ENCODE measurements around the gene RNU6-1. TPM values are rescaled to one million over a fixed set of nuclear protein-coding genes. Genes with fewer than 3 reads are reported as not detected.

The RNU6-1 gene
- total RNA-seq, 4 donors from 2014 or later = not detected

- peaks cover 0 to 71% of the 10 kb centered on the region in 2 donors for H3K36me3 ChIP-seq
- TF ChIP-seq, protein P1, sequence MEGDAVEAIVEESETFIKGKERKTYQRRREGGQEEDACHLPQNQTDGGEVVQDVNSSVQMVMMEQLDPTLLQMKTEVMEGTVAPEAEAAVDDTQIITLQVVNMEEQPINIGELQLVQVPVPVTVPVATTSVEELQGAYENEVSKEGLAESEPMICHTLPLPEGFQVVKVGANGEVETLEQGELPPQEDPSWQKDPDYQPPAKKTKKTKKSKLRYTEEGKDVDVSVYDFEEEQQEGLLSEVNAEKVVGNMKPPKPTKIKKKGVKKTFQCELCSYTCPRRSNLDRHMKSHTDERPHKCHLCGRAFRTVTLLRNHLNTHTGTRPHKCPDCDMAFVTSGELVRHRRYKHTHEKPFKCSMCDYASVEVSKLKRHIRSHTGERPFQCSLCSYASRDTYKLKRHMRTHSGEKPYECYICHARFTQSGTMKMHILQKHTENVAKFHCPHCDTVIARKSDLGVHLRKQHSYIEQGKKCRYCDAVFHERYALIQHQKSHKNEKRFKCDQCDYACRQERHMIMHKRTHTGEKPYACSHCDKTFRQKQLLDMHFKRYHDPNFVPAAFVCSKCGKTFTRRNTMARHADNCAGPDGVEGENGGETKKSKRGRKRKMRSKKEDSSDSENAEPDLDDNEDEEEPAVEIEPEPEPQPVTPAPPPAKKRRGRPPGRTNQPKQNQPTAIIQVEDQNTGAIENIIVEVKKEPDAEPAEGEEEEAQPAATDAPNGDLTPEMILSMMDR (IDR thresholded peaks at IDR 0.05) = no peak
- no peak for TF ChIP-seq POLR2AphosphoS5 (IDR thresholded peaks at IDR 0.05)
- TF ChIP-seq POLR2A (IDR thresholded peaks at IDR 0.05) = no peak
- no peak for TF ChIP-seq EP300 (IDR thresholded peaks at IDR 0.05)
- H3K4me1 ChIP-seq = no peaks in the 10 kb centered on the region
- H3K27me3 ChIP-seq = peaks cover 8% of the 10 kb centered on the region
- no CpG with 5 or more reads among the region's 5 CpGs for WGBS, 2 donors (ENCODE audit: low coverage in 1 of 2)
- no peak overlapping the region for H3K27ac ChIP-seq
- H3K9me3 ChIP-seq = no peaks in the 10 kb centered on the region
- ATAC-seq = no peak
- no peak overlapping the region for H3K4me3 ChIP-seq
These were observed 32.7 kb downstream of the RNU6-1 start for GRCh38 chr15:67807141-67807540.

DNA sequence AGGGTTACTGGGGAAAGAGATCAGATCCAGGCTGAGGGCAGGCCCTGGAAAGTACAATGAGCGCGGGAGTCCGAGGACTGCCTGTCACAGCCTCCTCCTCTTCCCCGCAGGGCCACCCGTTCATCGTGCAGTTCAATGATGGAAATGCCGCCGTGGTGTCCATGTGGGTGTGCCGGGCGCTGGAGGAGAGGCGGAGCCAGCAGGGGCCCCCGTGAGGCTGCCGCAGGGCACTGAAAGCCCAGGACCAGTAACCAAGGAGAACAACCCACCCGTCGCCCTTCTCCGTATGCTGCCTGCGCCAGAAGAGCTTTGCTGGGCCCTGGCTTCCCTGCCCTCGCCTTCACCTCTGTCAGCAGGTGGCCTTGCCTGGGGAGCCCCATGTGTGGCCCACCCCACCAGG lies 33.3 kb downstream of the RNU6-1 start:
- no peak for TF ChIP-seq EP300 (IDR thresholded peaks at IDR 0.05)
- TF ChIP-seq, protein P1 (IDR thresholded peaks at IDR 0.05) = no peak
- TF ChIP-seq POLR2A (IDR thresholded peaks at IDR 0.05) = no peak
- TF ChIP-seq POLR2AphosphoS5 (IDR thresholded peaks at IDR 0.05) = no peak
- Histone ChIP-seq H3K27ac (no peak overlapping the region), H3K4me3 (no peak overlapping the region), H3K4me1 (no peaks in the 10 kb centered on the region), H3K27me3 (peaks cover 8% of the 10 kb centered on the region), H3K36me3 (peaks cover 0 to 77% of the 10 kb centered on the region in 2 donors), H3K9me3 (no peaks in the 10 kb centered on the region)
- no peak for ATAC-seq
- WGBS, 2 donors (ENCODE audit: low coverage in 1 of 2) = 97 to 100% methylated on average over 1 to 5 of the region's 18 CpGs

DNA sequence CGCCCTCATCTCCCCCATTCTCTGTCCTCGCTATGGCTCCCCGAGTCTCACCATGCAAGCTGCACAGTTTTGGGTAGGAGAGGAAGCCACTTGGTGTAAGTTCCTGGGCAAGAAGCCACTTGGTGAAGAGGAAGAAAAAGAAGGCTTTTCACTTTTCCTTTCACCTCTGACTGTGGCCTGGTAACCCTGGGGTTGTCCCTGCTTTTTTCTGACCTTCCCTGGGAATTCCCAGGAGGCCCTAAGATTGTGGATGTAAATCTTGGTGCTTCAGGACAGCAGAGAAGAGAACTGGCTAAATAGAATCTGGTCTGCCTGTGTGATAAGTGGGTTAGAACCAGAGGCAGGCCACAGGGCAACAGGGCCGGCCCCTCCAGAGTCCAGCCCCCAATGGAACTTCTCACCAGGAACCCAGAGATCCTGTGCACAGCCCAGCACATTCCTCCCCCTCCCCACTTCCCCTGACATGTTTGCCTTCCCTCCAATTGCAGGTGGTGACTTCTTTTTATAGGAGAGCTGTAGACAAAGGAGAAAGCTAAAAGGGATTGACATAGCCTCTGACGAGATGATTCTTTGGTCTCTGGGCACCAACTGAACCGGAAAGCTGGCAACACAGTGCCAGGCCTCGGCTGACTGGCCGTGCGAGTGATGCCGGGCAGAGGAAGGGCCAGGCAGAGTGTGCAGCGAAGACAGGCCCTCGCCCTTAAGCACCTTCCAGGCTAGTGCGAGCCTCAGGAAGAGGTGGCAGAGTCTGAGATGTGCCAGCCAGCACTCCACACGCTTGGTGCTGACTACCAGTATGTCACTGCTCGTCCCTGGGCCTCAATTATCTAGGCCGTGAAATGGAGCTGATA lies 34.0 kb downstream of the RNU6-1 start:
- no peaks in the 10 kb centered on the region for H3K4me1 ChIP-seq
- ATAC-seq = no peak
- WGBS, 2 donors (ENCODE audit: low coverage in 1 of 2) = 87 to 91% methylated on average over 3 to 12 of the region's 16 CpGs
- H3K27ac ChIP-seq = no peak overlapping the region
- peaks cover 2% of the 10 kb centered on the region for H3K27me3 ChIP-seq
- H3K4me3 ChIP-seq = no peak overlapping the region
- TF ChIP-seq POLR2AphosphoS5 (IDR thresholded peaks at IDR 0.05) = no peak
- no peak for TF ChIP-seq EP300 (IDR thresholded peaks at IDR 0.05)
- TF ChIP-seq POLR2A (IDR thresholded peaks at IDR 0.05) = no peak
- TF ChIP-seq, protein P1 (IDR thresholded peaks at IDR 0.05) = no peak
- no peaks in the 10 kb centered on the region for H3K9me3 ChIP-seq
- H3K36me3 ChIP-seq = peaks cover 0 to 81% of the 10 kb centered on the region in 2 donors

GRCh38 chr15:67805008-67805665 lies 34.7 kb downstream of the RNU6-1 start:
- Histone ChIP-seq H3K4me3 (no peak overlapping the region), H3K36me3 (peaks cover 0 to 83% of the 10 kb centered on the region in 2 donors), H3K27ac (no peak overlapping the region), H3K9me3 (no peaks in the 10 kb centered on the region), H3K27me3 (no peaks in the 10 kb centered on the region), H3K4me1 (no peaks in the 10 kb centered on the region)
- no peak for ATAC-seq
- TF ChIP-seq, protein P1 (IDR thresholded peaks at IDR 0.05) = no peak
- no peak for TF ChIP-seq EP300 (IDR thresholded peaks at IDR 0.05)
- no peak for TF ChIP-seq POLR2AphosphoS5 (IDR thresholded peaks at IDR 0.05)
- no peak for TF ChIP-seq POLR2A (IDR thresholded peaks at IDR 0.05)
- 100% methylated on average over 2 of the region's 17 CpGs; no CpG with 5 or more reads in 1 of the 2 donors for WGBS, 2 donors (ENCODE audit: low coverage in 1 of 2)

Measured in gastroesophageal sphincter (tissue), 4 donors.